IMR-90 (cell line): ENCODE results near the gene IGF2BP1. TPM values are rescaled to one million over a fixed set of nuclear protein-coding genes. Genes with fewer than 3 reads are reported as not detected.

Source experiments
- ATAC-seq: fragments of 200-7000 bp; cut with Tn5 transposase; 2 replicates; pipeline ENCODE4 v1.9.1; 2020; ENCODE audit warnings: low read depth, mild to moderate bottlenecking, moderate library complexity
- BruUV-seq: library from RNA; stranded (reverse); fragments of 400-500 nt; replicated peaks from 2 replicates; lab custom pipeline; 2021; lab: Mats Ljungman, UMichigan
- CTCF ChIA-PET: fragments of 300-600 bp; formaldehyde crosslinking; extraction: SDS; loops from one replicate; lab custom pipeline; 2021; ENCODE audit warnings: antibody characterized with exemption; lab: Yijun Ruan, JAX
- POLR2A ChIA-PET: fragments of 300-600 bp; sonication (Branson Sonifier 250); formaldehyde crosslinking; loops from one replicate; lab custom pipeline; 2022; ENCODE audit warnings: antibody characterized with exemption; ENCODE audit not compliant: unreplicated experiment; lab: Charles Lee
- DNase-seq: peaks from one replicate; pipeline ENCODE4 v3.0.0; 2013
- H2AFZ ChIP-seq: replicated peaks from 2 replicates; pipeline ENCODE3; 2013; ENCODE audit warnings: low read length, mild to moderate bottlenecking; ENCODE audit not compliant: poor library complexity
- H2AK5ac ChIP-seq: 2 replicates; pipeline ENCODE4 v1.6.1; 2013; ENCODE audit warnings: low read depth, low read length, inconsistent platforms
- H2AK9ac ChIP-seq: replicated peaks from 2 replicates; pipeline ENCODE3; 2013; ENCODE audit warnings: mild to moderate bottlenecking, low read depth, low read length, moderate library complexity; ENCODE audit not compliant: poor library complexity
- H2BK120ac ChIP-seq: 2 replicates; pipeline ENCODE4 v1.6.1; 2013; ENCODE audit warnings: low read depth, low read length, inconsistent platforms
- H2BK15ac ChIP-seq: 3 replicates; pipeline ENCODE4 v1.6.1; 2013; ENCODE audit warnings: low read depth, low read length, inconsistent platforms
- H2BK20ac ChIP-seq: 2 replicates; pipeline ENCODE4 v1.6.1; 2013; ENCODE audit warnings: low read depth, mild to moderate bottlenecking, inconsistent platforms, low read length, moderate library complexity
- H2BK5ac ChIP-seq: 2 replicates; pipeline ENCODE4 v1.6.1; 2013; ENCODE audit warnings: mild to moderate bottlenecking, low read depth, low read length, inconsistent platforms; ENCODE audit not compliant: poor library complexity, severe bottlenecking
- H3K14ac ChIP-seq: replicated peaks from 2 replicates; pipeline ENCODE4 v1.6.1; 2013; ENCODE audit warnings: low read depth, low read length, inconsistent platforms
- H3K18ac ChIP-seq: 2 replicates; pipeline ENCODE4 v1.6.1; 2013; ENCODE audit warnings: low read depth, low read length, control low read depth
- H3K23ac ChIP-seq: 2 replicates; pipeline ENCODE4 v1.6.1; 2013; ENCODE audit warnings: low read depth, low read length, inconsistent platforms
- H3K27ac ChIP-seq: 2 replicates; pipeline ENCODE4 v1.5.1; 2013; ENCODE audit warnings: mild to moderate bottlenecking, control low read depth, low read length; ENCODE audit not compliant: insufficient read depth
- H3K27me3 ChIP-seq: 2 replicates; pipeline ENCODE4 v1.6.1; 2013; ENCODE audit warnings: low read length; ENCODE audit not compliant: control insufficient read depth, insufficient read depth
- H3K36me3 ChIP-seq: 2 replicates; pipeline ENCODE4 v1.6.1; 2013; ENCODE audit warnings: low read length, mixed read lengths; ENCODE audit not compliant: control insufficient read depth, insufficient read depth
- H3K4ac ChIP-seq: 2 replicates; pipeline ENCODE4 v1.6.1; 2013; ENCODE audit warnings: low read depth, low read length, inconsistent platforms
- H3K4me1 ChIP-seq: 2 replicates; pipeline ENCODE4 v1.6.1; 2013; ENCODE audit warnings: low read length, mixed read lengths; ENCODE audit not compliant: control insufficient read depth, insufficient read depth
- H3K4me2 ChIP-seq: 2 replicates; pipeline ENCODE4 v1.6.1; 2013; ENCODE audit warnings: low read depth, mild to moderate bottlenecking, control low read depth, low read length, moderate library complexity
- H3K4me3 ChIP-seq: 2 replicates; pipeline ENCODE4 v1.5.1; 2013; ENCODE audit warnings: low read depth, mild to moderate bottlenecking, control low read depth, low read length, moderate library complexity; ENCODE audit not compliant: insufficient read depth
- H3K56ac ChIP-seq: 2 replicates; pipeline ENCODE4 v1.6.1; 2013; ENCODE audit warnings: low read length, inconsistent platforms; ENCODE audit not compliant: insufficient read depth; ENCODE audit errors: extremely low read depth
- H3K79me1 ChIP-seq, 2 experiments: 2 replicates each; pipeline ENCODE4 v1.6.1; 2013; ENCODE audit warnings: low read length in 2 of 2, inconsistent platforms in 1 of 2, low read depth in 1 of 2
- H3K9ac ChIP-seq: 2 replicates; pipeline ENCODE4 v1.6.1; 2013; ENCODE audit warnings: low read depth, low read length, control low read depth
- H3K9me1 ChIP-seq: 2 replicates; pipeline ENCODE4 v1.6.1; 2013; ENCODE audit warnings: low read length, inconsistent platforms; ENCODE audit not compliant: insufficient read depth
- H3K9me3 ChIP-seq: 2 replicates; pipeline ENCODE4 v1.6.1; 2013; ENCODE audit warnings: low read length; ENCODE audit not compliant: control insufficient read depth, insufficient read depth
- H4K20me1 ChIP-seq: 2 replicates; pipeline ENCODE4 v1.6.1; 2013; ENCODE audit warnings: low read length, inconsistent platforms; ENCODE audit not compliant: insufficient read depth
- H4K5ac ChIP-seq: 2 replicates; pipeline ENCODE4 v1.6.1; 2013; ENCODE audit warnings: mild to moderate bottlenecking, low read depth, low read length, control low read depth
- H4K8ac ChIP-seq, 2 experiments: 2 replicates each; pipeline ENCODE4 v1.6.1; 2013; ENCODE audit warnings: low read depth in 2 of 2, low read length in 2 of 2, control low read depth in 1 of 2, inconsistent platforms in 1 of 2
- H4K91ac ChIP-seq: 2 replicates; pipeline ENCODE4 v1.6.1; 2013; ENCODE audit warnings: low read depth, low read length, inconsistent platforms; ENCODE audit not compliant: insufficient read depth
- CHD1 ChIP-seq: IDR thresholded peaks from 2 replicates; pipeline ENCODE4 v1.6.1; 2012; ENCODE audit warnings: low read depth, low read length, improper control_type of control experiment
- FOS ChIP-seq: fragments of 150-350 bp; IDR thresholded peaks from 2 replicates; pipeline ENCODE4 v1.6.1; 2016; ENCODE audit warnings: low read depth, low read length
- MAFK ChIP-seq: IDR thresholded peaks from 2 replicates; pipeline ENCODE4 v1.6.1; 2012; ENCODE audit warnings: low read depth, low read length, improper control_type of control experiment
- MXI1 ChIP-seq: IDR thresholded peaks from 2 replicates; pipeline ENCODE4 v1.6.1; 2012; ENCODE audit warnings: low read depth, mild to moderate bottlenecking, low read length, moderate library complexity, borderline replicate concordance
- NFE2L2 ChIP-seq: fragments of 150-350 bp; IDR thresholded peaks from 2 replicates; pipeline ENCODE4 v1.6.1; 2016; ENCODE audit warnings: low read depth, mild to moderate bottlenecking, low read length
- POLR2A ChIP-seq: IDR thresholded peaks from 2 replicates; pipeline ENCODE4 v1.6.1; 2012; ENCODE audit warnings: mild to moderate bottlenecking, low read depth, low read length
- RAD21 ChIP-seq: IDR thresholded peaks from 2 replicates; pipeline ENCODE4 v1.6.1; 2012; ENCODE audit warnings: low read length, improper control_type of control experiment
- RCOR1 ChIP-seq: IDR thresholded peaks from 2 replicates; pipeline ENCODE4 v1.6.1; 2012; ENCODE audit warnings: mild to moderate bottlenecking, low read length, improper control_type of control experiment; ENCODE audit not compliant: insufficient replicate concordance
- RFX5 ChIP-seq: IDR thresholded peaks from 2 replicates; pipeline ENCODE4 v1.8.0; 2012; ENCODE audit warnings: low read depth, mild to moderate bottlenecking, low read length, moderate library complexity
- WGBS, 2 experiments: methylation state at CpG; one replicate each; pipeline versions ENCODE4 v1.1.5 to v1.1.7; 2013; ENCODE audit warnings: missing lambda C conversion rate in 2 of 2; ENCODE audit not compliant: insufficient read length in 1 of 2; ENCODE audit errors: extremely low coverage in 2 of 2; 5-methylcytosine and 5-hydroxymethylcytosine counted together
- dilution Hi-C: fragments of 300-500 bp; cut with HindIII; formaldehyde crosslinking; loops from one replicate; pipeline ENCODE4 v1.14.3; 2018; ENCODE audit warnings: low sequenced_read_pairs; ENCODE audit not compliant: unreplicated experiment
- in situ Hi-C: fragments of 300-500 bp; cut with MboI; formaldehyde crosslinking; loops from 3 replicates; pipeline ENCODE4 v1.14.3; 2019; ENCODE audit warnings: low sequenced_read_pairs, inconsistent platforms, mixed read lengths
- intact Hi-C: fragments of 100-400 bp; cut with micrococcal nuclease; formaldehyde crosslinking; loops from 2 replicates; pipeline ENCODE4 v1.10.0; 2022
- polyA plus RNA-seq, 3 experiments: library from polyadenylated mRNA; depleted of rRNA; stranded (reverse); fragments of >200 nt; gene quantifications; 2 replicates each; pipeline ENCODE4 v1.2.3, GENCODE V29; 2012; ENCODE audit warnings: low replicate concordance in 1 of 3
- total RNA-seq: library from RNA; depleted of rRNA; stranded (reverse); fragments of >200 nt; gene quantifications from 2 replicates; pipeline ENCODE4 v1.2.3, GENCODE V29; 2012
- TF ChIP-seq, protein P1 (sequence below): conservative IDR thresholded peaks from 2 replicates; pipeline ENCODE4 v1.5.1; 2012; ENCODE audit warnings: mild to moderate bottlenecking, low read depth, low read length, improper control_type of control experiment
- TF ChIP-seq, protein P2 (sequence below): fragments of 150-350 bp; IDR thresholded peaks from 2 replicates; pipeline ENCODE4 v1.6.1; 2016; ENCODE audit warnings: low read depth, mild to moderate bottlenecking, low read length, moderate library complexity, borderline replicate concordance

The IGF2BP1 gene
- total and polyA plus RNA-seq, 2 of the 4 experiments (the other 2 are of a cell fraction): 10.2 to 13.1 TPM

DNA sequence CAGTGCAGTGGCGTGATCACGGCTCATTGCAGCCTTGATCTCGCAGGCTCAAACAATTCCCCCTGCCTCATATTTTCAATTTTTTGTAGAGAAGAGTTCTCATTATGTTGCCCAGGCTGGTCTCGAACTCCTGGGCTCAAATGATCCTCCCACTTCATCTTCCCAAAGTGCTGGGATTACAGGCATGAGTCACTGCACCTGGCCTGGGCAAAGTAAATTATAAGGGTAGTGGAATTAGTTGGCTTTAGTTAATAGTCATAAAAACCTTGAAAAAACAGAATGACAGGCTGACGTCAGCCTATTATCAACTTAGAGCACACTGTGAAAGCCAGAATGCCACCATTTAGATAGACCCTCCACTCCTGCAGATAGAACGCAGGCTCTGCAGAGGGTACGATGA lies 91.9 kb downstream of the IGF2BP1 start:
- Histone ChIP-seq H2AK5ac (no peak overlapping the region; the same call in 1 of the 2 replicates), H3K36me3 (no peaks in the 10 kb centered on the region), H3K14ac (no peak overlapping the region), H3K23ac (no peak overlapping the region), H4K5ac (no peak overlapping the region), H3K4me1 (no peaks in the 10 kb centered on the region), H3K9me1 (peaks cover 5% of the 10 kb centered on the region; the same call in 1 of the 2 replicates), H4K91ac (no peak overlapping the region), H2BK15ac (no peak overlapping the region), H2BK5ac (no peak overlapping the region), H3K9me3 (no peaks in the 10 kb centered on the region; the same call in 1 of the 2 replicates), H3K79me1 (no peaks in the 10 kb centered on the region), H4K8ac (no peak overlapping the region), H3K4me3 (no peak overlapping the region), H3K4ac (no peak overlapping the region), H3K27me3 (peaks cover 19% of the 10 kb centered on the region), H2BK120ac (no peak overlapping the region), H3K27ac (no peak overlapping the region), H3K4me2 (no peak overlapping the region), H2AK9ac (no peak overlapping the region), H4K20me1 (no peaks in the 10 kb centered on the region), H2AFZ (no peak overlapping the region), H2BK20ac (no peak overlapping the region), H3K9ac (no peak overlapping the region), H3K56ac (no peak overlapping the region), H3K18ac (no peak overlapping the region)
- ChIA-PET POLR2A (interaction anchor here (0.6 kb wide), 1 partner anchor 13 kb away, joined by 4 read pairs; no protein-coding TSS in a partner anchor), CTCF (no interaction called here)
- no peak for TF ChIP-seq FOS
- TF ChIP-seq POLR2A: no peak
- TF ChIP-seq, protein P1, sequence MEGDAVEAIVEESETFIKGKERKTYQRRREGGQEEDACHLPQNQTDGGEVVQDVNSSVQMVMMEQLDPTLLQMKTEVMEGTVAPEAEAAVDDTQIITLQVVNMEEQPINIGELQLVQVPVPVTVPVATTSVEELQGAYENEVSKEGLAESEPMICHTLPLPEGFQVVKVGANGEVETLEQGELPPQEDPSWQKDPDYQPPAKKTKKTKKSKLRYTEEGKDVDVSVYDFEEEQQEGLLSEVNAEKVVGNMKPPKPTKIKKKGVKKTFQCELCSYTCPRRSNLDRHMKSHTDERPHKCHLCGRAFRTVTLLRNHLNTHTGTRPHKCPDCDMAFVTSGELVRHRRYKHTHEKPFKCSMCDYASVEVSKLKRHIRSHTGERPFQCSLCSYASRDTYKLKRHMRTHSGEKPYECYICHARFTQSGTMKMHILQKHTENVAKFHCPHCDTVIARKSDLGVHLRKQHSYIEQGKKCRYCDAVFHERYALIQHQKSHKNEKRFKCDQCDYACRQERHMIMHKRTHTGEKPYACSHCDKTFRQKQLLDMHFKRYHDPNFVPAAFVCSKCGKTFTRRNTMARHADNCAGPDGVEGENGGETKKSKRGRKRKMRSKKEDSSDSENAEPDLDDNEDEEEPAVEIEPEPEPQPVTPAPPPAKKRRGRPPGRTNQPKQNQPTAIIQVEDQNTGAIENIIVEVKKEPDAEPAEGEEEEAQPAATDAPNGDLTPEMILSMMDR: no peak
- no peak for TF ChIP-seq MXI1
- TF ChIP-seq, protein P2, sequence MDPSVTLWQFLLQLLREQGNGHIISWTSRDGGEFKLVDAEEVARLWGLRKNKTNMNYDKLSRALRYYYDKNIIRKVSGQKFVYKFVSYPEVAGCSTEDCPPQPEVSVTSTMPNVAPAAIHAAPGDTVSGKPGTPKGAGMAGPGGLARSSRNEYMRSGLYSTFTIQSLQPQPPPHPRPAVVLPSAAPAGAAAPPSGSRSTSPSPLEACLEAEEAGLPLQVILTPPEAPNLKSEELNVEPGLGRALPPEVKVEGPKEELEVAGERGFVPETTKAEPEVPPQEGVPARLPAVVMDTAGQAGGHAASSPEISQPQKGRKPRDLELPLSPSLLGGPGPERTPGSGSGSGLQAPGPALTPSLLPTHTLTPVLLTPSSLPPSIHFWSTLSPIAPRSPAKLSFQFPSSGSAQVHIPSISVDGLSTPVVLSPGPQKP: no peak
- TF ChIP-seq RAD21: no peak
- no peak for TF ChIP-seq RFX5
- TF ChIP-seq NFE2L2: no peak
- no peak for TF ChIP-seq MAFK
- no peak for TF ChIP-seq RCOR1
- TF ChIP-seq CHD1: no peak
- dilution Hi-C loops: no loop called here
- intact Hi-C loops: no loop called here
- in situ Hi-C loops: no loop called here
- no peak for DNase-seq
- no CpG with 5 or more reads among the region's 7 CpGs for WGBS, 2 experiments
- BruUV-seq: no TSS peak
- ATAC-seq: no peak
